PC-3 (cell line): Measurements from ENCODE around the gene WDR53. TPM values are rescaled to one million over a fixed set of nuclear protein-coding genes. Genes with fewer than 3 reads are reported as not detected.

Source experiments
- ATAC-seq: fragments of 200-7000 bp; cut with Tn5 transposase; 2 replicates; pipeline ENCODE4 v1.9.1; 2020; ENCODE audit warnings: mild to moderate bottlenecking, moderate library complexity
- BruUV-seq: library from RNA; stranded (reverse); fragments of 400-500 nt; replicated peaks from 2 replicates; lab custom pipeline; 2021; lab: Mats Ljungman, UMichigan
- CTCF ChIA-PET: fragments of 300-600 bp; sonication (Branson Sonifier 250); formaldehyde crosslinking; loops from one replicate; lab custom pipeline; 2022; ENCODE audit warnings: antibody characterized with exemption; lab: Charles Lee
- POLR2A ChIA-PET: fragments of 300-600 bp; sonication (Branson Sonifier 250); formaldehyde crosslinking; loops from one replicate; lab custom pipeline; 2022; ENCODE audit warnings: antibody characterized with exemption; ENCODE audit not compliant: unreplicated experiment; lab: Charles Lee
- DNase-seq: peaks from one replicate; pipeline ENCODE4 v3.0.0-alpha.2; 2015
- H2AFZ ChIP-seq: fragments of 300-600 bp; sonication (generic); 2 replicates; pipeline ENCODE4 v1.6.0; 2016; ENCODE audit warnings: antibody characterized with exemption, low read length
- H3F3A ChIP-seq: fragments of 300-600 bp; sonication (generic); one replicate; pipeline ENCODE4 v1.6.0; 2017; ENCODE audit warnings: antibody characterized with exemption, low read length, control low read depth, mild to moderate bottlenecking; ENCODE audit not compliant: unreplicated experiment
- H3K27ac ChIP-seq: fragments of 300-600 bp; sonication (generic); 2 replicates; pipeline ENCODE4 v1.5.1; 2016; ENCODE audit warnings: mild to moderate bottlenecking, low read length
- H3K27me3 ChIP-seq: fragments of 300-600 bp; sonication (generic); 2 replicates; pipeline ENCODE4 v1.6.1; 2016; ENCODE audit warnings: low read length, mixed read lengths
- H3K36me3 ChIP-seq: fragments of 300-600 bp; sonication (generic); 2 replicates; pipeline ENCODE4 v1.6.1; 2016; ENCODE audit warnings: low read depth, mixed run types, low read length, mixed read lengths
- H3K4me1 ChIP-seq: fragments of 300-600 bp; sonication (generic); 2 replicates; pipeline ENCODE4 v1.5.1; 2016; ENCODE audit warnings: low read length; ENCODE audit not compliant: insufficient read depth
- H3K4me2 ChIP-seq: fragments of 300-600 bp; sonication (generic); 2 replicates; pipeline ENCODE4 v1.6.0; 2016; ENCODE audit warnings: low read length
- H3K4me3 ChIP-seq: fragments of 300-600 bp; sonication (generic); 2 replicates; pipeline ENCODE4 v1.5.1; 2016; ENCODE audit warnings: mild to moderate bottlenecking, low read length, mixed read lengths
- H3K79me2 ChIP-seq: fragments of 300-600 bp; sonication (generic); 2 replicates; pipeline ENCODE4 v1.6.1; 2017; ENCODE audit warnings: low read length, mixed read lengths
- H3K9ac ChIP-seq: fragments of 300-600 bp; sonication (generic); 2 replicates; pipeline ENCODE4 v1.6.0; 2016; ENCODE audit warnings: mild to moderate bottlenecking, low read length
- H3K9me2 ChIP-seq: fragments of 300-600 bp; sonication (generic); replicated peaks from 2 replicates; pipeline ENCODE4 v1.6.1; 2016; ENCODE audit warnings: mixed run types, low read length, mixed read lengths
- H3K9me3 ChIP-seq: fragments of 300-600 bp; sonication (generic); 2 replicates; pipeline ENCODE4 v1.6.1; 2016; ENCODE audit warnings: low read length, mixed read lengths
- H4K20me1 ChIP-seq: fragments of 300-600 bp; sonication (generic); 2 replicates; pipeline ENCODE4 v1.6.1; 2016; ENCODE audit warnings: low read length, mixed read lengths
- CTCF ChIP-seq: fragments of 300-600 bp; sonication (generic); conservative IDR thresholded peaks from 2 replicates; pipeline ENCODE4 v1.5.1; 2017; ENCODE audit warnings: antibody characterized with exemption, low read depth, mild to moderate bottlenecking, low read length
- EZH2 ChIP-seq: fragments of 300-600 bp; sonication (generic); IDR thresholded peaks from one replicate; pipeline ENCODE4 v1.6.1; 2017; ENCODE audit warnings: antibody characterized with exemption, mild to moderate bottlenecking, low read length; ENCODE audit not compliant: unreplicated experiment
- EZH2phosphoT487 ChIP-seq: fragments of 300-600 bp; sonication (generic); IDR thresholded peaks from 2 replicates; pipeline ENCODE4 v1.6.1; 2018; ENCODE audit warnings: mild to moderate bottlenecking, antibody characterized with exemption, low read length, borderline replicate concordance
- intact Hi-C: fragments of 100-400 bp; cut with micrococcal nuclease; formaldehyde crosslinking; loops from 2 replicates; pipeline ENCODE4 v1.9.0; 2023
- total RNA-seq: library from RNA; depleted of rRNA; stranded (reverse); fragments of >200 nt; gene quantifications from 2 replicates; pipeline ENCODE4 v1.2.3, GENCODE V29; 2014

The WDR53 gene
- total RNA-seq, 1 experiment from 2014 or later, result 11.7 TPM

- Histone ChIP-seq H3K4me1 (no peaks in the 10 kb centered on the region), H3F3A (no peaks in the 10 kb centered on the region), H3K9ac (no peak overlapping the region), H3K79me2 (no peaks in the 10 kb centered on the region), H3K27ac (no peak overlapping the region), H3K9me3 (peaks cover 19% of the 10 kb centered on the region), H3K4me2 (no peak overlapping the region), H3K27me3 (no peaks in the 10 kb centered on the region), H2AFZ (no peak overlapping the region), H3K36me3 (no peaks in the 10 kb centered on the region; the same call in 1 of the 2 replicates), H3K4me3 (no peak overlapping the region), H4K20me1 (no peaks in the 10 kb centered on the region), H3K9me2 (no peaks in the 10 kb centered on the region)
- TF ChIP-seq EZH2 (no peak), CTCF (no peak), EZH2phosphoT487 (no peak)
- ChIA-PET CTCF (no interaction called here), POLR2A (interaction anchor here (0.6 kb wide), 1 partner anchor 11 kb away, joined by 3 read pairs; no protein-coding TSS in a partner anchor)
- intact Hi-C loops, result no loop called here
- ATAC-seq (no peak; the same call in 1 of the 2 replicates), DNase-seq (peak; percentile 17)
- BruUV-seq, result no TSS peak
These were observed 51.1 kb downstream of the WDR53 start for GRCh38 chr3:196517162-196517800.

DNA sequence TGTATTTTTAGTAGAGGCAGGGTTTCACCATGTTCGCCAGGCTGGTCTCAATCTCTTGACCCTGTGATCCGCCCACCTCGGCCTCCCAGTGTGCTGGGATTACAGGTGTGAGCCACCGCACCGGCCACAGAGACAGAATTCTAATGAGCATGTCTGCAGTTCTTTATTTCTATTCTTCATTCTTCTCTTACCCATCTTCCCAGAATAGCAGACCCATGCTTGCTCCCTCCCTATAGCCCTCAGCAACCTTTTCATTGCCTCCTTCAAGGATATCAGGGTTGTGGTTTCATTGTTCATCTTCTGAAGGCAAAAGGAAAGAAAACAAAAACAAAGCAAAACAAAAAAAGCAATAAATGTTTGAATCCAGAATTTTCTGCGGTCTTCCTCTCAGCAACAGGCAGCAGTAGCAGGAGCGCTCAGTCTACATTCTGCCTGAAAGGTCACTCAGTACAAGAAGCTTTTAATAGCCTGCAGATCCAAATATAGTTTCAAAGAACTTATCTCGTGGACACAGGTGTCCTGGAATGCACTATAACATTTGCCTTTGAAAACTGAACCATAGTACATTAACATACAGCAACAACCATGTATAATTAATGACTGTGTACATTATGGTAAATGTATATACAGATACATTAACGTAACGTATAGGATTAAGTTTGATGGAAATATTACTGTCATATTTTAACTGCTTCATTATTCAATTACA, 53.3 kb downstream of the WDR53 start, which contains the start of gene SMCO1:
Gene SMCO1, minus strand, starts transcription at position 434 of the 709 bp plus-strand sequence. Its CDS starts 137 bp downstream, at position 297.
- Histone ChIP-seq H3K27me3 (no peaks in the 10 kb centered on the region), H3K36me3 (no peaks in the 10 kb centered on the region; the same call in 1 of the 2 replicates), H3K27ac (no peak within 1 kb of the TSS), H3K79me2 (no peaks in the 10 kb centered on the region), H4K20me1 (no peaks in the 10 kb centered on the region), H3K9me3 (peaks cover 9% of the 10 kb centered on the region), H3K9me2 (no peaks in the 10 kb centered on the region), H3K4me2 (no peak within 1 kb of the TSS), H2AFZ (no peak within 1 kb of the TSS), H3K4me1 (no peaks in the 10 kb centered on the region), H3F3A (no peaks in the 10 kb centered on the region), H3K4me3 (no peak within 1 kb of the TSS), H3K9ac (no peak within 1 kb of the TSS)
- intact Hi-C loops, result no loop called here
- DNase-seq, result no peak
- ChIA-PET CTCF (no interaction called here), POLR2A (no interaction called here)
- TF ChIP-seq EZH2phosphoT487, result no peak
- no peak for TF ChIP-seq CTCF
- TF ChIP-seq EZH2, result no peak
- BruUV-seq, result no TSS peak
- ATAC-seq, result no peak

GRCh38 chr3:196514350-196514716, 54.0 kb downstream of the WDR53 start:
- POLR2A ChIA-PET, result no interaction called here
- Histone ChIP-seq H3K4me3 (no peak overlapping the region), H3K9me2 (no peaks in the 10 kb centered on the region), H3K9ac (no peak overlapping the region), H3K4me2 (no peak overlapping the region), H3K27ac (no peak overlapping the region), H4K20me1 (no peaks in the 10 kb centered on the region), H2AFZ (no peak overlapping the region), H3F3A (no peaks in the 10 kb centered on the region), H3K9me3 (peaks cover 2% of the 10 kb centered on the region; the same call in 1 of the 2 replicates), H3K79me2 (no peaks in the 10 kb centered on the region), H3K36me3 (no peaks in the 10 kb centered on the region; the same call in 1 of the 2 replicates), H3K4me1 (no peaks in the 10 kb centered on the region), H3K27me3 (no peaks in the 10 kb centered on the region)
- no TSS peak for BruUV-seq
- DNase-seq (no peak), ATAC-seq (no peak)
- no peak for TF ChIP-seq EZH2
- TF ChIP-seq CTCF, result no peak
- TF ChIP-seq EZH2phosphoT487, result no peak
- intact Hi-C loops, result no loop called here
- CTCF ChIA-PET, result no interaction called here
